ENCODE results near the gene CMTM4. TPM values are rescaled to one million over a fixed set of nuclear protein-coding genes. Genes with fewer than 3 reads are reported as not detected.
"Not testable (repeated sequence)": the region's sequence is repeated elsewhere in the genome, so short reads cannot be mapped to it uniquely, and the experiment has no call there.

Gene CMTM4
- total RNA-seq, 1 experiment from 2014 or later, result 34.4 TPM

- DNase-seq (ENCODE audit: low read depth), result no peak
Measured at GRCh38 chr16:66617010-66617434, 79.5 kb downstream of the CMTM4 start.

- DNase-seq (ENCODE audit: low read depth), result no peak
Measured at GRCh38 chr16:66616592-66616991, 80.0 kb downstream of the CMTM4 start.

DNA sequence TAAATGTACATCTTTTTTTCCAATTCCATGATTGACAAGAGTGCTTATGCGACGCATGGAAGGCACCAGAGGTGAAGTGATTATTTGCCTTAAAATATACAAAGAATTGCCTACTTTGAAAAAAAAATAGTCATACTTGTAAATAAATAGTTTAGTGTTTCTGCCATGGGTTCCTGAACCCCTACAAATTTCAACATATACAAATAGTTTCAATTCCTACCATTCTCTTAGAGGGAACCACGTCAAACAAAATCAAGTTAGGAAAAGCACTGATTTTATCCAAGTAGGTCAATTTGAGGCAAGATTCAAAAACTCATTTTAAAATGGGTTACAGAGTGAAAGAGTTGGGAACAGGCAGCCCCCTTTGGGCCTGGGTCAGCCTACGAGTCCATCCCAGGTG is 80.4 kb downstream of the CMTM4 start:
- DNase-seq (ENCODE audit: low read depth), result no peak

DNA sequence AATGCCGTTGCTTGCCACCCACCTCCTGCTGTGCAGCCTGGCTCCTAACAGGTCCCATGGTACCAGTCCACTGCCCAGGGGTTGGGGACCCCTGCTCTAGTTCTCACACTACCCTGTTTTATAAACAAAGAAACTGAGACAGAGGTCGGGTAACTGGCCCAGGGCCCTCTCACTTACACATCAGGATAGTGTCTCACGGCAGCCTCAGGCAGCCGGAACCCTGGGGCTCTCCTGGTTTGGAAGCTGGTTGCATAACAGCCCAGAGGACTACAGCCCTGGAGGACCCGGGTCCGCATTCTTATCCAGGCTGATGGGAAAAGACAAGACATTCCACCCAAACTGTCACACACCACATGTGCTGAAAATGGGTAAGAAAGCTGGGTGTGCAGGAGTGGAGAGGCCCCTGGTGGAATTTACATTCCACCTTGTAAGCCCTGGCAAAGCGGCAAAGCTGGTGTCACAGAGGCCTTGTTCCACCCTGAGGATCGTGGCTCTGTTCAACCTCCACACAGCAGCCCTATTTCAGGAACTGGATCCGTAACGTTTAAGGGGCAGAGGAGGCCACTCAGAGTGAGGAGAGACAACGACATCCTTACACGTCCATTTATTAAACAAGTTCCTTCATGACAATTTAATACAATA is 82.3 kb downstream of the CMTM4 start:
- no peak for DNase-seq (ENCODE audit: low read depth)

GRCh38 chr16:66612422-66612821 is 84.1 kb downstream of the CMTM4 start:
- no peak for DNase-seq (ENCODE audit: low read depth)

DNA sequence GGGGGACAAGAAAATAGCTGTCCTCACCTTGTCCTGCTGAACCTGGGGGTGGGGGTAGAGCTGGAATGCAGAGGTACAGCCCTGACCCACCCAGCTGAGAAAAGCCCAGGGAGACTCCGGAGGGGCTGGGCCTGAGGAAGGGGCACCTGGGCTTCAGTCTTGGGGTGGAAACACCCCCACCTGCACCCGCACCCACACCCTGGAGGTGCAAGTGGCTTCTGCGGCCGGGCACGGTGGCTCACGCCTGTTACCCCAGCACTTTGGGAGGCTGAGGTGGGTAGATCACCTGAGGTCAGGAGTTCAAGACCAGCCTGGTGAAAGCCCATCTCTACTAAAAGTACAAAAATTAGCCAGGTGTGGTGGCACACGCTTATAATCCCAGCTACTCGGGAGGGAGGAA is 84.6 kb downstream of the CMTM4 start:
- DNase-seq (ENCODE audit: low read depth), result not testable (repeated sequence)

GRCh38 chr16:66610111-66610820 is 86.3 kb downstream of the CMTM4 start:
- DNase-seq (ENCODE audit: low read depth), result no peak

DNA sequence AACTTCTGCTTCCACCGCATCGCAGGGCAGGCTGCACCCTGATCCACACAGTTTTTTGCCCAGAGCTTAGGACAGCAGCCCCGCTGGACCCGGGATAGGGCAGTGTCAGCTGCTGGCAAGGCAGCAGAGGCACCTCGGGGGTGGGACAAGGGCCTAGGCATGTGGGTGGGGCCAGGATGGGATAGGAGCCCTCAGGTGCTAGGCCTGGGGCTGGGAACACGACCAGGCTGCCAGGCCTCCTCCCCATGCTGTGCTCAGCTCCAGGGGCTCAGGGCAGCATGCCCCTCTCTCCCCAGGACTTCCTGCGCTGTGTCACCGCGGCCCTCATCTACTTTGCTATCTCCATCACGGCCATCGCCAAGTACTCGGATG is 87.4 kb downstream of the CMTM4 start:
- no peak for DNase-seq (ENCODE audit: low read depth)

GRCh38 chr16:66608241-66609138 is 88.1 kb downstream of the CMTM4 start:
- peak; percentile 89 for DNase-seq (ENCODE audit: low read depth)

DNA sequence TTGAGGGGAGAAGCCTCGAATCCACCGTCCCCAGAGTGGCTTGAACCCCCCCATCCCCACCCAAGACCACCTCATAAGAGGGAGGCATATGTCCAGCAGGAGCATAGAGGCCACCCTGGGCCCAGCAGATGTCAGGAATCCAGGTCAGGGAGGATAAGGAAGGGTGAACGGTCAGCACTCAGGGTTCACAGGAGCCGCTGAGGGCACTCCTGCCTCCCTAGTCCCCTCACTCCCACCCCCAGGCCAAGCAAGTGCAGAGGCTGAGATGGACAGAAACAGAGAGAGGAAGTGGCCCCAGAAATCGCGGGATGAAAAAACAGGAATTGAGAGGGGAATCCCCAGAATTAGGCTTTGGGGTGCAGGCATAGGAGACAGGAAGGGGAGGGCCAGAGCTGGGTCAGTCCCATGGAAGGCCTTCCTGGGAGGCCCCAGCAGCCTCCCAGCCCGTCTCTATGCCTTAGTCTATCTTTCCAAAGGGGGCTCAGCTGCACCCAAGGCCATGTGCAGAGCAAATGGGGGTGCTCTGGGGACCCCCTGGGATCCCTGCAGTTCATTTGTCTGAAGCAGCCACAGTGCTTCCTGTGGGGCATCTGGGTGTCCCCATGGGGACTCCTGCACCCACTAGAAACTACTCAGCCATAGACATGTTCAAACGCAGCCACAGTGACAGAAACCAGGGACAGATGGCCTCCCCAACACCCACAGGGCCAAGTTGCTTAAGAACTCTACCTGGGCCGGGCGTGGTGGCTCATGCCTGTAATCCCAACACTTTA is 90.4 kb downstream of the CMTM4 start:
- DNase-seq (ENCODE audit: low read depth), result no peak

DNA sequence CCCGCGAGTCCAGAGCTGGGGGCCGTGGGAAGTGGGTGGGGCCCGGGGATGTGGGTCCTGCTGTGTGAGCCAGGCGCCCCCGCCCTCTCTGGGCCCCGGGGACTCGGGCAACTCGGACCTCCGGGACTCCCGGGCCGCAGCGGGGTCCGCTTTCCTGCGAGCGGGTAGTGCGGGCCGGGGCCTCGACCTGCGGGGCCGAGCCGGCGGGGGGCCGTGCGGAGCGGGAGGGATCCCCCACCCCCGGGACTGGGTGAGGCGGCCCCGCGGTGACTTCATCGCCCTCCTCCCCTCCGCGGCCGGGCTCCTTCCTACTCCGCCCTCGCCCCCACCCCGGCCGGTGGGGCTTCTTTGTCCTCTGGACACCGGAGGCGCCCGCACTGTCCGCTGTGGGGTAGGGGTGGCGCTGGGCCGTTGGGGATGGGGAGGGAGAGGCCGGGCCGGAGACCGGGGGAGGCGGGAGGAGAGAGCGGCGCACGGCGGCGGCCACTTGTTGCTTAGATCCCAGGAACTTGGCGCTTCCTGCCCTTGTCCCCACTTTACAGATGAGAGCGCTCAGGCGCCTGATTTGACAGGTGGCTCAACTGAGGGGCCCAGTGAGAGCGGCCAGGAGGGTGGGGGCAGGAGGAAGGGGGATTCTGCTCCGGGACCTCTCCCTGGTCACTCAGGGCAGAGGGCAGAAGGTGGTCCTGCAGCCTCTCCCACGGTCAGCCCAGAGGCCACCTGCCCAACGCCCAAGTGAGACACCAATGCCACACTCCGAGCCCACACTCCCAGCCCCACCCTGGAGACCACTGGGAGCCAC is 91.2 kb downstream of the CMTM4 start:
- DNase-seq (ENCODE audit: low read depth), result peak; percentile 24

DNA sequence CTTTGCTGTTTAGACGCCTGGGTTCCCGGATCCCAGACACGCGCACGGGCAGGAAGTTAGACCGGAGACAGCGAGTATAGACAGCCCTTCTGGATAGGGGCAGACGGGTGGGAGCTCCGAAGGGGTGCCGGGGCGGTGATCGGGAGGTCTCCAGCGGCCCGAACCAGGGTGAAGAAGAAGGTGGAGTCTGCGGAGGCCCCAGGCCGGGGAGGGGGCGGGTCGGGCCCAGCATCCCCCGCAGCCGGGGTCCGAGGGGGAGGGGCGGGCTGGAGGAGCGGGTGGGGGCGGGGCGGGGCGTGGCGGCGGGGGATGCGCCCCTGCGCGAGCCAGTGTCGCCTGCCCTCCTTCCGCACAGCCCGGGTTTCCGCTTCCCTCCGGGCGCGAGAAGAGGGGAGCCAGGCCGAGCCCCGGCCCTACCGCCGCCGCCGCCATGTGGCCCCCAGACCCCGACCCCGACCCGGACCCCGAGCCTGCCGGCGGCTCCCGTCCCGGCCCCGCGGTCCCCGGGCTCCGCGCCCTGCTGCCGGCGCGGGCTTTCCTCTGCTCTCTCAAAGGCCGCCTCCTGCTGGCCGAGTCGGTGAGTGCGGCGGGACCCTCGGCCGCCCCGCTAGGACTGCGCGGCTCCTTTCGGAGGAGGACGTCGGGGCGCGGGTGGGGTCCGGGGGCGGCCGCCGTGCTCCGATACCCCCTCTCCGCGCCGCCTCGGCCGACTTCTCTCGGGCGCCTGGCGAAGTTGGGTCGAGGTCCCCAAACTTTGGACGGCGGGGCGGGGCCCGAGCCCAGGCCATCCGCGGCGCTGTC is 92.0 kb downstream of the CMTM4 start, which contains the start of gene CMTM3:
CMTM3 (plus strand) TSS at position 329 of the 801 bp plus-strand sequence; CDS start at position 431, 102 bp downstream.
- peak; percentile 46 for DNase-seq (ENCODE audit: low read depth)

- peak; percentile 41 for DNase-seq (ENCODE audit: low read depth)
Measured at GRCh38 chr16:66603537-66604375, 92.8 kb downstream of the CMTM4 start.

- no peak for DNase-seq (ENCODE audit: low read depth)
Measured at GRCh38 chr16:66601471-66601870, 95.1 kb downstream of the CMTM4 start.

GRCh38 chr16:66600477-66600876 is 96.1 kb downstream of the CMTM4 start:
- DNase-seq (ENCODE audit: low read depth), result no peak

GRCh38 chr16:66599726-66600125 is 96.8 kb downstream of the CMTM4 start:
- no peak for DNase-seq (ENCODE audit: low read depth)

GRCh38 chr16:66598111-66598510 is 98.4 kb downstream of the CMTM4 start:
- no peak for DNase-seq (ENCODE audit: low read depth)

Measured in HT1080 (cell line).